Neural progenitor cell (in vitro differentiated cells): ENCODE results near the gene ARAP3.
A peak's percentile ranks its signal among the peaks of the same experiment; 100 is the strongest.

Experiments used
- EZH2 ChIP-seq: fragments of 200-600 bp; sonication (generic); IDR thresholded peaks from 2 replicates; pipeline ENCODE4 v1.6.1; 2017; ENCODE audit warnings: antibody characterized with exemption, mild to moderate bottlenecking, moderate library complexity
- TF ChIP-seq, protein P1 (sequence below): fragments of 200-600 bp; sonication (generic); IDR thresholded peaks from 2 replicates; pipeline ENCODE4 v1.5.1; 2017; ENCODE audit warnings: antibody characterized with exemption, mild to moderate bottlenecking

DNA sequence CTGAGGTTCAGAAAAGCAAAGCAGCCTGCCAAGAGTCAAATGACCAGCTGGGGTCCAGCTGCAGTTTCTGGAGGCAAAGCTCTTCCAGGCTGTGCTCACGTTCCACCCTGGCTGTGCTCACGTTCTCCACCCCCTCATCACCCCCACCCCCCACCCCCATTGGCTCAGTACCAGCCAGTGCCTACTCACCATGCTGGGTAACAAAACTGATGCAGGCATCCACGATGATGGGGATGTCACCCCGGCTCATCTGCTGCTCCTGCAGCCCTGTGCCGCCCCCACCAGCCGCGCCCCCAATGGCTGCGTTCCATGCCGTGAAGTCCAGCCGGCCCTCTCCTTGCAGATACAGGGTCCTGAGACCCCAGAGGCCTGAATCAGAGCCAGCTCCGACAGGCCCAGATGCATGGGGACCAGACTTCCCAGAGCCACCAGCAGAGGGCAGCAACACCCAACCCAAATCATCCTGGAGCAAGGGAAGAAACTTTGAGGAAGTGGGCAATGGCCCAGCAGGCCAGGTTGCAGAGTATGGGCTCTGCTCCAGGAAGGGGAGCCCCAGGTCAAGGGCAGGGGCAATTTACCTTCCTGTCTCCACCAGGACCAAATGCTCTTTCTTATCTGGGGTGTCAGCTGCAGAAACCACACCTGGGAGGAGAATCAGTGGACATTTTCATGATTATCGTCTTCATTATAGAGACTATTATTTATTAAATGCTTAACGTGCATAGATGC, 17.1 kb downstream of the ARAP3 start:
- TF ChIP-seq, protein P1, sequence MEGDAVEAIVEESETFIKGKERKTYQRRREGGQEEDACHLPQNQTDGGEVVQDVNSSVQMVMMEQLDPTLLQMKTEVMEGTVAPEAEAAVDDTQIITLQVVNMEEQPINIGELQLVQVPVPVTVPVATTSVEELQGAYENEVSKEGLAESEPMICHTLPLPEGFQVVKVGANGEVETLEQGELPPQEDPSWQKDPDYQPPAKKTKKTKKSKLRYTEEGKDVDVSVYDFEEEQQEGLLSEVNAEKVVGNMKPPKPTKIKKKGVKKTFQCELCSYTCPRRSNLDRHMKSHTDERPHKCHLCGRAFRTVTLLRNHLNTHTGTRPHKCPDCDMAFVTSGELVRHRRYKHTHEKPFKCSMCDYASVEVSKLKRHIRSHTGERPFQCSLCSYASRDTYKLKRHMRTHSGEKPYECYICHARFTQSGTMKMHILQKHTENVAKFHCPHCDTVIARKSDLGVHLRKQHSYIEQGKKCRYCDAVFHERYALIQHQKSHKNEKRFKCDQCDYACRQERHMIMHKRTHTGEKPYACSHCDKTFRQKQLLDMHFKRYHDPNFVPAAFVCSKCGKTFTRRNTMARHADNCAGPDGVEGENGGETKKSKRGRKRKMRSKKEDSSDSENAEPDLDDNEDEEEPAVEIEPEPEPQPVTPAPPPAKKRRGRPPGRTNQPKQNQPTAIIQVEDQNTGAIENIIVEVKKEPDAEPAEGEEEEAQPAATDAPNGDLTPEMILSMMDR, result peak; percentile 93
- TF ChIP-seq EZH2, result no peak
